GM19193 (cell line): ENCODE data around the gene MACROD2.

Experiments used
- POLR2A ChIP-seq: IDR thresholded peaks from 4 replicates; pipeline ENCODE4 v1.6.1; 2011; ENCODE audit not compliant: insufficient read depth, insufficient read length; ENCODE audit errors: extremely low read depth

The MACROD2 gene

DNA sequence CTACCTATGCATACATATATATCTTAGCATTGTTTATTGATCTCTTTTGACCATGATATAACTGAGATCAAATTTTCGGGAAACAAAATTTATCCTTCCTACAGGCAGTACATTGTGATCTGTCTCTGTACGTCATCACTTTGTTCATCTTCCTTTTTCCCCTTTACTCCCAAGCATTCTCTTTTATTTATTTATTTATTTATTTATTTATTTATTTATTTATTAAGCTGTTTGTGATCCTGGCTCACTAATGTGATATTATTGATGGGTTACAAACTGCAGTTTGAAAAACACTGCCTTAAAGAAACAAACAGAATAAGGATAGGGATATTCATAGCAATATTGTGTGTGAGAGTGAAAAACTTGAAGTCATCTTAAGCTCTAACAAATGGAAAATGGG, 51.2 kb downstream of the MACROD2 start:
- TF ChIP-seq POLR2A, result no peak

DNA sequence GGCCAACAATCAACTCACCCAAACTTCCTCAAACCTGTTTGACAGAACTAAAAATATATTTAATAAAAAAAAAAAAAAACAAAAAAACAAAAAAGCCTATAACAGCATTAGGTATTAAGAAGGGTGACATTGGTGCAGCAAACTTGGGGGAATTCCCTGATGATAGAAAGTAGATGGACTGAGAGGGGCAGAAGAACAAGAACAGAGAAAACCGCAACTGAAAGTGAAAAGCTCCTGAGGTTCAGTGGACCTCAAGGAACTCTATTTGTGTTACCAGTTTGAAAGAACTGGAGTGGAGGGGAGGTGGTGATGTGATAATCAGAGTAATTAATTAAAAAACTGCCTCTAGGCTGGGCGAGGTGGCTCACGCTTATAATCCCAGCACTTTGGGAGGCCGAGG, 53.8 kb downstream of the MACROD2 start:
- TF ChIP-seq POLR2A, result no peak

DNA sequence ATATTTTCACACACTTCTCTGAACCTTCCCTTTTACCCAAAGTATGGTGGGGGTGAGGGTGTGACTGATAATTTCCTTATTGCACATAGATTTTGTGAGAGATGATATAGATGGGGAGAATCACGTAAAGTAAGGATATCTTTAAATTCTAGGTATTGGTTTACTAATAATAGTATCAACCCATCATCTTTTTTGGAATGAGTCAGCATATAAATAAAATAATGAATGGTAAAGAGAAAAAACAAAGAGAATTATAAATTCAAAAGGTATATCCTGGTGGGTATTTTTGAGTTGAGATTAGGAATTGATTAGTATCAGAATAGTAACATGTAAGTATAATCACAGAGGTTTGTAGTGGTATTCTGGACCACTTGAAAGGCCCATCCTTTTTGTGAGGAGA, 56.1 kb downstream of the MACROD2 start:
- TF ChIP-seq POLR2A, result no peak

DNA sequence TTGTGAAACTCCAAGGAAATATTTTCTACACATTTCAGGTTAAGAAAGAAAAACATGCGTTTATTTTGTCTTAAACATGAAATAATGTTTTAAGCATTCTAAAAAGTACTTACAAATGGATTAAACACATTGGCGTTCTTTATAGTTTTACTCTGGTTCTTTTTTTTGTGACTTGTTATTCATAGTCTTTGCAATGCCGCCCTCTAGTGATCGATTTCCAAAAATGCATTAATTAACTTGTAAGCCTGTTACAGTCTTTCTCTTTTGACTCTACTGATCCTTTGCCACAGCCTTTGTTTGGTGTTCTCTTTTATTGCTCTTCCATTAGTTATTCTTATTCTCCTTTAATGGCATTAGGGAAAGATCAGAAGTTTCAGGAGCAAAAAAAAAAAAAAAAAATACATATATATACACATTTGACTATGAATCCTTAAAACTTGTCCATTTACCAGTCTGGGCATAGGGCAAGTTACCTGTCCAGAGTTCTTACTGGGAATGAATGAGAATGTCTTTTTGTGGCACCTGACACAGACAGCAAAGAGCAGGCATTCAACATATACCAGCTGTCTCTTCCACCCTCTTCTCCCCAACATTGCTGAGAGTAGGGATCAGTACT, 59.9 kb downstream of the MACROD2 start:
- TF ChIP-seq POLR2A, result no peak

DNA sequence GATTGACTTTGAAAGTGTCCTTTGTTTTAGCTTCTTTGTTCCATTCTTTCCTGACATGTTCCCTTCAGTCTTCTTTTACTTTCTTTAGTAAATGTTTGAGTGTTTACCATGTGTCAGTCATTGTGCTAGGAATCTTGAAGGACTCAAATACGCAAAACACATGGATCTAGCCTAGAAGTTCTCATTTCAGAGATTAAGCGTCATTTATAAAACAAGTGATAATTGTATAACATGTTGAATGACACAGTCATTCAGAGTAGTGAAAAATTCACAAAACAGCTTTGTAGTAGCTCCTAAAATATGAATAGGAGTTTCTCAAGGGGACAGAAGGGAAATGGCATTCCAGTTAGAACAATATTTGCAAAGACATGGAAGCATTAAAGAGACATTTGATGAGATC, 66.9 kb downstream of the MACROD2 start:
- no peak for TF ChIP-seq POLR2A

DNA sequence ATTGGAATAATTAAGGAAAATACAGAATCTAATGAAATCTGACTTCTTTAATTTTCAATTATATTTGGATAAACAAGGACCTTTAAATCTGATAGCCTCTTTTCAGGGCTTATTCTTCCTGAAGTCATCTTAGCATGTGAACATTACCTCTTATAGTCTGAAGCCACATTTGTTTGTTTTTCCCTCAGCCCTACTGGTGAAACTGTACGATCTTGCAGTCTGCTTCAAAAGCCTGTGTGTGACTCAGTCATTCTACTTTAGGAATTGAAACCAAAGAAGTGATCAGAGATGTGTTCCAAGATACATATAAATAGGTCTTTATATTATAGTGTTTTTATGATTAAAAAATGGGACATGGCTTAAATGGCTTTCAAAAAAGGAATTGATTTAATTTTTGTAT, 67.5 kb downstream of the MACROD2 start:
- no peak for TF ChIP-seq POLR2A

DNA sequence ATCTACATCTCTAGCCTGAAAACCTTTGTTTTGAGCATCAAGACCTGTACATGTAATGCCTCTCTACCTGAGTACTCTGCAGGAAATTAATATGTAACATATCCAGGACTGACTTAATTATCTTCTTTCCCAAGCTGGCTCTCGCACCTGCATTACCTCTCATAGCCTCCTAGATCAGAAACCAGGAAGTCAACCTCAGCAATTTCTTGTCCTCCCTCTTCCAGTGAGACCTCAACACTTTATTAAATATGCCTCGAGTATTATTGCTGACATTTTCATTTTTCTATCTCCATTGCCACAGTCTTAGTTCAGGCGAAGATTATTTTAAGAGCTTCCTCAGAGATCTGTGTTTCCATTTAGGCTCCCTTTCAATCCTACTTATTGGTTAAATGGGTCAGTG, 69.0 kb downstream of the MACROD2 start:
- no peak for TF ChIP-seq POLR2A

DNA sequence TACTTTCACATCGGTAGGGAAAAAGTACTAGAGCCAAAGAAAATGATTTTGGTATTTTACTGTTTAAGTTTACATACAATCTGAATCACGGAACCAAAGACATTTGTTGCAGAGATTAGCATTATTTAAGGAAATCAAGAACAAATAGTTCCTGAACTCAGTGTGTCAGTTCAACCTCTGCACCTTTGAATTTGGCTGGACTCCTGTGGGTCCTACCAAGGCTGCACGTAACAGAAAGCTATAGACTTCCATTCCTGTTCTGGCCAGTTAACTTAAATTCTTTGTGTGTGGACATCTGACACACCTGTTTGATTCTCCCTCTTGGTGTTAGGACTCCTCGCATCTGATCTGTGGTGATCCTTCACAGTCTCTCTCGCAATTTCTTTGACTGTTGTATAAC, 69.6 kb downstream of the MACROD2 start:
- TF ChIP-seq POLR2A, result no peak

DNA sequence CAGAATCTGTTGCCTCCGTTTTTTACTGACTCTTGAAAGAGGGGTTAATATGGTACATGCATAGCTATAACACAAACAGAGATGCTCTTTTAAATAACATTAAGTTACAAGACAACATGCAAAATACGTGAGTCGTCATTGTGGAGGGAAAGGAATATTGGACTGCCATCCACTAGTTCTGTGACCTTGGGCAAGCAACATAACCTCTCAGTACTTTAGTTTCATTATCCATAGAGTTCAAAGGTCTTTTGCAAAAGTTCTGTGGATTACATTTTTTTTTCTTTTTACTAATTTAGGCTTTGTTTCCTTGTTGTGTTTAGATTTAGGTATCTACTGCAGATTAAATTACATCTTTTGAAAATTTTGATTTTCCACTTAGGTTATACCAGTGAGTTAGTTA, 70.5 kb downstream of the MACROD2 start:
- no peak for TF ChIP-seq POLR2A

DNA sequence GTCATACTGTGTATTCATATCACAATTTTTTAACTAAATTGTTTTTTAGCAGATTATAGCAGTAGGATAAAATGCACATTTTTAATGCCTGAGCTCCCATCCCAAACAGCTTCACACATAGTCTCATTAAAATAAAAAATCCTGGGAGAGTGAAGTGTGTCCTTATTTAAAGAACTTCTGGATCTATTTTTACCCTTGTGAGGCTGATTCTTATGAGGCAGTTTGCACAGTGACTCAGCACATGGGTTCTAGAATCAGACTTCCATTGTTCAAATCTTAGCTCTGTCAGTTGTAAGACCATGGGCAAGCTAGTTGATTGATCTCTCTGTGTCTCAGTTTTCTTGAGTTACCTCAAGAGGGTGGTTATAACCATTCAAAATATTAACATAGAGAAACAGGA, 72.3 kb downstream of the MACROD2 start:
- TF ChIP-seq POLR2A, result no peak

DNA sequence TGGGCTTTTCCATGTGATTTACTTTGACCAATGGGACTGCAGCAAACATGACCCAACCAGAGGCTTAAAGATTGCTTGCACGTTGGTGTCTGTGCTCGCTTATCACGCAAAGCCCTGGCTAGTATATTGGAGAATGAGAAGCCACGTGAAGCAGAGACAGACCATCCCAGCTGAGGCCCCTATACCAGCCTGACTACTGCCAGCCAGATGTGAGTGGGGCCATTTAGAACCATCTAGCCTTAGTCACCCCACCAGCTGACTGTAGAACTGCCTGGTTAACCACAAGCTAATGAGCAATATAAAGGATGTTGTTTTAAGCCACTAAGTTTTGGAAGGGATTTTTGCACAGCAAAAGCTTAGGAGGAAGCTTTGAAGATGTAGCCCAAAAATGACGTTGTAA, 74.5 kb downstream of the MACROD2 start:
- no peak for TF ChIP-seq POLR2A

DNA sequence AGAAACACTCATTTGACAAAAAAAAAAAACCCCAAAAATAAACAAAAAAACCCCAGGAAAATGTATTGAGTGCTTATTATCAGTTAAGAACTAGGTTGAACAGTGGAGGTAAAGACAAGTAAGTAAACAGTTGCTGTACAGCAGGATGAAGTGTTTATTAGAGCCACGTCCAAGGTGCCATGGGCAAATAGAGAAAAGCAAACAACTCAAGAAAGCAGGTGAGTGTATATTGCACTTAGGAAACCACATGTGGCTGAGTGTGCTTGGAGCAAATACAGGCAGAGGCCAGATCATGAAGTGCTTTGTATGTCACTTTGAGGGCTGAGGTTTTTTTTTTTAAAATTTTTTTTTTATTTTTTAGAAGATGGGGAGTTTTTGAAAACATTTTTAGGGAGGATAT, 98.3 kb downstream of the MACROD2 start:
- TF ChIP-seq POLR2A, result no peak

DNA sequence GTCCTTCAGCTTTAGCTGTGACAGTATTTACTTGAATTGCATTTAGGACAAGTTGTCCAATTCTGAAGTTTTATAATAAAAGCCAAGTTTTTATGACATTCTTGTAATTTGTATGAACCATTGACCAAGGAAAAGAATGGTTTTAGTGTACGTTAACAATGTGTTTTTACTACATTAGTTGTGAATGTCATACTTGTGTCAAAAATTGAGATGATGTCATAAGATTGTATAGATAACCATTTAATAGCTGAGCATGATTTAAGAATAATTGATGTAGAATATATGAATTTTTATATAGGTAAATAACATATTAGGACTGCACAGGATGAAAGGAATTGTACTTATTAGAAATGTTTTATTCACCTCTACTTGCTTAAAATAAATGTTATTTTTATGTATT, 102.9 kb downstream of the MACROD2 start:
- TF ChIP-seq POLR2A, result no peak

DNA sequence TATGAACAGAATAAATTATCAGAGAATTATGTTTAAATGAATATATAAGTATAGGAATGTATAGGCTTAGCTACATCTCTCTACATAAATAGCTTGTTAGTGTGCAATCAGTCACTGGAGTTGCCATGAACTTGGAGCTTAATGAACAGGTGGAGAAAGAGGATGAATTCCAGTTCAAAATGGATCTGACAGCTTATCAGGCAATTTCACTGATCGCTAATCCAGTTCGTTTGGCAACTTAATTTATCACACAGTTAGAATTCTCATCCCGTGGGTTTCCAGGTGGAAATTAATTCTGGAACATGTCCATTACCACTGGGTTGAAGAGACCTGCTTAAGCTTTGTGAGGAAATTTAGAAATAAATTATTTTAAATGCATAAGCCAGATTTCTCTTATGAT, 118.1 kb downstream of the MACROD2 start:
- no peak for TF ChIP-seq POLR2A

DNA sequence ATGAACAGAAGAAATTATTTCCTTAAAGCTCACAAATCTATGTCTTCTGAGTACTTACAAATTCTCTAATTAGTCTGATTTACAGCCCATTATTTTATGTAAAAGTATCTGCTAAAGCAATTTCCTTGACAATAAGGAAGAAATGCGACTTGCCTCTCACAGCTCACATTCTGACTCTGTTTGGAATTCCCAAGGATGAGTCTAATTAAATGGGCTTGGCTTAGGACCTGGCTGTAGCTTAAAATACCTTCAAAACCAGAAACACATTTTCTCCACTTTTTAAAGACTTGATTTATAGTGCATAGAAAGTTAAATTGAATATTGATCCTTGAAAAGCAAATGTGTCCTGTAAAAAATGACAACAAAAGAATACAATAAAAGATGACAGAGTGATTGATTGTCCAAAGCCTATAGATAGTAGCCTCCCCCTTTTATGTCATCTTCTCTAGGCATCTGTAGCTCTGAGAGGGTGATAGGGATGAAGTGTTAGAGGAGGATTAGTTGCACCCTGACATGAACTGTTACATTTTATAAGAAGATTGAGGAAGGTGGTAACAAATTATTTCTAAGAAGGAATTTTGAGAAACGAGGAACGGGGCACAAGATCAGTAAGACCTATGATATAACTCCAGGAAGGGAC, 118.9 kb downstream of the MACROD2 start:
- no peak for TF ChIP-seq POLR2A

DNA sequence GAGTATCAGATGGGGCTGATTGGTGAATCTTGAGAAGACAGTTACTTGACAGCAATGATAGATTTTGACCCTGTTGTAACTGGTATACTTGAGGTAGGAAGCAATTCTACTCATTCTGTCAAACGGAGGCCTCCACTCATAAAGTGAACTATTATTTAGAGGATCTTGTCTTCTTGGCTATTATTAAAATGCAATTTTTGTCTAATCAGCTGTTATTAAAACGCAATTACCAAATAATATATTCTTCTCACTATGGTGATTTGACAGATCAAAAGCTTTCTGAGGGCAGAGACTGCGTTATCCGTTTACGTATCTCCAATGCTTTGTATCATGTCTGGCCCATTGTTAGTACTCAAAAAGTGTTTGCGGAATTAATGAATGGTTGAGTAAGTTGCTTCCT, 120.7 kb downstream of the MACROD2 start:
- no peak for TF ChIP-seq POLR2A

DNA sequence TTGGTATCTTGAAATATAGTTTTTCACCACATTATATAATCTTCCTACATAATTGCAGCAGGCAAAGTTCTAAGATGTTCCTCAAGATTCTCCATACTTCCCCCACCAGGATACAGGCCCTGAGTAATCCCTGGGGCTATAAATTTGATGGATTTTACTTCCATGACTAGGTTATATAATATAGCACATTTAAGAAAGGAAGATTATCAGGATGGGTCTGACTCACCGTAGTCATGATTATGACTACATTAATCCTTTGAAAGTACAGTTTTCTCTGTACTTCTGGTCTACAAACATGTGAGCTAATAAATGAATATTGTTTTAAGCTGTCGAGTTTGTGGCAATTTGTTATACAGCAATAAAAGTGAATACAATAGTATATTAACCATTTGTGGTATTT, 122.5 kb downstream of the MACROD2 start:
- no peak for TF ChIP-seq POLR2A
